HEK293T (cell line): ENCODE data around the gene LMCD1.

ENCODE experiments used
- CTCF ChIA-PET: fragments of 350-600 bp; formaldehyde crosslinking; extraction: SDS; loops from one replicate; lab custom pipeline; 2021; ENCODE audit warnings: antibody characterized with exemption, inconsistent platforms; lab: Yijun Ruan, JAX
- POLR2A ChIA-PET: fragments of 350-600 bp; formaldehyde crosslinking; extraction: SDS; loops from one replicate; lab custom pipeline; 2020; ENCODE audit warnings: antibody characterized with exemption, inconsistent platforms; lab: Yijun Ruan, JAX
- DNase-seq: peaks from one replicate; pipeline ENCODE4 v3.0.0; 2012; ENCODE audit warnings: mixed read lengths; ENCODE audit errors: extremely low spot score
- ARNT ChIP-seq: fragments of 450-650 bp; IDR thresholded peaks from 2 replicates; pipeline ENCODE4 v1.6.1; 2017; ENCODE audit warnings: mild to moderate bottlenecking
- BHLHE40 ChIP-seq: fragments of 450-650 bp; IDR thresholded peaks from 2 replicates; pipeline ENCODE4 v1.6.1; 2016; ENCODE audit warnings: mild to moderate bottlenecking, moderate library complexity, borderline replicate concordance
- CTBP1 ChIP-seq: fragments of 450-650 bp; IDR thresholded peaks from 2 replicates; pipeline ENCODE4 v1.6.1; 2016; ENCODE audit warnings: borderline replicate concordance
- ELF4 ChIP-seq: fragments of 450-650 bp; IDR thresholded peaks from 2 replicates; pipeline ENCODE4 v1.6.1; 2017; ENCODE audit warnings: antibody characterized with exemption
- FOXA1 ChIP-seq: fragments of 450-650 bp; IDR thresholded peaks from 2 replicates; pipeline ENCODE4 v1.6.1; 2016; ENCODE audit warnings: mild to moderate bottlenecking
- FOXK2 ChIP-seq: fragments of 450-650 bp; IDR thresholded peaks from 2 replicates; pipeline ENCODE4 v1.6.1; 2016; ENCODE audit warnings: mild to moderate bottlenecking
- FOXM1 ChIP-seq: fragments of 450-650 bp; IDR thresholded peaks from 2 replicates; pipeline ENCODE4 v1.6.1; 2017; ENCODE audit warnings: mild to moderate bottlenecking, borderline replicate concordance
- HDGF ChIP-seq: fragments of 450-650 bp; IDR thresholded peaks from 2 replicates; pipeline ENCODE4 v1.6.1; 2017; ENCODE audit warnings: antibody characterized with exemption, borderline replicate concordance
- L3MBTL2 ChIP-seq: fragments of 450-650 bp; conservative IDR thresholded peaks from 2 replicates; pipeline ENCODE4 v1.6.1; 2016; ENCODE audit warnings: mild to moderate bottlenecking
- LEF1 ChIP-seq: fragments of 450-650 bp; IDR thresholded peaks from 2 replicates; pipeline ENCODE4 v1.6.1; 2017; ENCODE audit warnings: mild to moderate bottlenecking, borderline replicate concordance
- NFRKB ChIP-seq: fragments of 450-650 bp; IDR thresholded peaks from 2 replicates; pipeline ENCODE4 v1.6.1; 2016; ENCODE audit warnings: mild to moderate bottlenecking, moderate library complexity
- SP1 ChIP-seq: fragments of 450-650 bp; IDR thresholded peaks from 2 replicates; pipeline ENCODE4 v1.6.1; 2017
- SUZ12 ChIP-seq: fragments of 450-650 bp; IDR thresholded peaks from 2 replicates; pipeline ENCODE4 v1.6.1; 2016; ENCODE audit warnings: mild to moderate bottlenecking
- TARDBP ChIP-seq: fragments of 450-650 bp; IDR thresholded peaks from 2 replicates; pipeline ENCODE4 v1.6.1; 2016
- ZNF384 ChIP-seq: fragments of 450-650 bp; IDR thresholded peaks from 2 replicates; pipeline ENCODE4 v1.6.1; 2016
- TF ChIP-seq, protein P1 (sequence below): fragments of 450-650 bp; IDR thresholded peaks from 2 replicates; pipeline ENCODE4 v1.6.1; 2016

LMCD1 gene

GRCh38 chr3:8558645-8559044 is 57.0 kb downstream of the LMCD1 start:
- ChIA-PET CTCF (no interaction called here), POLR2A (no interaction called here)
- no peak for DNase-seq
- TF ChIP-seq TARDBP (no peak), HDGF (no peak), FOXK2 (no peak), NFRKB (no peak), FOXM1 (no peak), SP1 (no peak), L3MBTL2 (no peak), SUZ12 (no peak), LEF1 (no peak), FOXA1 (no peak), ZNF384 (no peak)
- TF ChIP-seq, protein P1, sequence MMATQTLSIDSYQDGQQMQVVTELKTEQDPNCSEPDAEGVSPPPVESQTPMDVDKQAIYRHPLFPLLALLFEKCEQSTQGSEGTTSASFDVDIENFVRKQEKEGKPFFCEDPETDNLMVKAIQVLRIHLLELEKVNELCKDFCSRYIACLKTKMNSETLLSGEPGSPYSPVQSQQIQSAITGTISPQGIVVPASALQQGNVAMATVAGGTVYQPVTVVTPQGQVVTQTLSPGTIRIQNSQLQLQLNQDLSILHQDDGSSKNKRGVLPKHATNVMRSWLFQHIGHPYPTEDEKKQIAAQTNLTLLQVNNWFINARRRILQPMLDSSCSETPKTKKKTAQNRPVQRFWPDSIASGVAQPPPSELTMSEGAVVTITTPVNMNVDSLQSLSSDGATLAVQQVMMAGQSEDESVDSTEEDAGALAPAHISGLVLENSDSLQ: no peak

- ChIA-PET CTCF (no interaction called here), POLR2A (no interaction called here)
- TF ChIP-seq SUZ12: no peak
- TF ChIP-seq CTBP1: no peak
- TF ChIP-seq FOXK2: no peak
- TF ChIP-seq ELF4: no peak
- TF ChIP-seq ARNT: no peak
- TF ChIP-seq FOXM1: no peak
- TF ChIP-seq LEF1: no peak
- TF ChIP-seq NFRKB: no peak
- TF ChIP-seq BHLHE40: no peak
- TF ChIP-seq TARDBP: no peak
- TF ChIP-seq HDGF: no peak
- TF ChIP-seq SP1: no peak
Measured at GRCh38 chr3:8559351-8559750, 57.7 kb downstream of the LMCD1 start.

GRCh38 chr3:8560366-8561007 is 58.9 kb downstream of the LMCD1 start:
- ChIA-PET CTCF (no interaction called here), POLR2A (interaction anchor here (1.0 kb wide), 1 partner anchor 37 kb away, joined by 4 read pairs; no protein-coding TSS in a partner anchor)
- no peak for DNase-seq
- TF ChIP-seq SUZ12 (no peak), LEF1 (no peak), ELF4 (no peak), CTBP1 (no peak), BHLHE40 (no peak), TARDBP (no peak), ARNT (no peak), NFRKB (no peak), L3MBTL2 (no peak), ZNF384 (no peak), FOXK2 (no peak), SP1 (no peak), FOXA1 (no peak), FOXM1 (no peak), HDGF (no peak)
- TF ChIP-seq, protein P1: no peak

More at GRCh38 chr3:8559351-8559750, 57.7 kb downstream of the LMCD1 start:
- DNase-seq: no peak

DNA sequence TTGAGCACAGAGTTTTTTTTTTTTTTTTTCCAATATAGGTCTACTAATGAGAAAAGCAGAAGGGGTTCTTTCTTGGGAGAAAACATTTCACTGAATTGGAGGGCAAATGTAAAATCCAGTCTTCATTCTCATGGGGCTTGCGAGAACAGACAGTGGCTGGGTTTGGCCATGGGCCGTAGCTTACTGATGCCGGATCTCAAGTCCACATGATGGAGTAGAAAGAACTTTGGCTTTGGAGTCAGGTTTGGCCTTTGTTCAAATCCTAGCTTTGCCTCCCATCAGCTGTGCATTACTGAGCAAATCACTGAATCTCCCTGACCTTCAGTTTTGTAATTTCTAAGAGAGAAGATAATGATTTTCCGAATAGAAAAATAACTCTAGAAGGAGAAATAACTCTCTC is 59.7 kb downstream of the LMCD1 start:
- ChIA-PET CTCF (no interaction called here), POLR2A (interaction anchor here (1.0 kb wide), 1 partner anchor 36 kb away, joined by 4 read pairs; no protein-coding TSS in a partner anchor)
- DNase-seq: no peak
- no peak for TF ChIP-seq ELF4
- no peak for TF ChIP-seq LEF1
- no peak for TF ChIP-seq SP1
- TF ChIP-seq FOXK2: no peak
- no peak for TF ChIP-seq ARNT
- TF ChIP-seq L3MBTL2: no peak
- TF ChIP-seq, protein P1: no peak
- no peak for TF ChIP-seq NFRKB
- TF ChIP-seq ZNF384: no peak
- no peak for TF ChIP-seq TARDBP
- no peak for TF ChIP-seq FOXA1
- no peak for TF ChIP-seq SUZ12
- TF ChIP-seq HDGF: no peak
- no peak for TF ChIP-seq BHLHE40
- no peak for TF ChIP-seq CTBP1
- no peak for TF ChIP-seq FOXM1

DNA sequence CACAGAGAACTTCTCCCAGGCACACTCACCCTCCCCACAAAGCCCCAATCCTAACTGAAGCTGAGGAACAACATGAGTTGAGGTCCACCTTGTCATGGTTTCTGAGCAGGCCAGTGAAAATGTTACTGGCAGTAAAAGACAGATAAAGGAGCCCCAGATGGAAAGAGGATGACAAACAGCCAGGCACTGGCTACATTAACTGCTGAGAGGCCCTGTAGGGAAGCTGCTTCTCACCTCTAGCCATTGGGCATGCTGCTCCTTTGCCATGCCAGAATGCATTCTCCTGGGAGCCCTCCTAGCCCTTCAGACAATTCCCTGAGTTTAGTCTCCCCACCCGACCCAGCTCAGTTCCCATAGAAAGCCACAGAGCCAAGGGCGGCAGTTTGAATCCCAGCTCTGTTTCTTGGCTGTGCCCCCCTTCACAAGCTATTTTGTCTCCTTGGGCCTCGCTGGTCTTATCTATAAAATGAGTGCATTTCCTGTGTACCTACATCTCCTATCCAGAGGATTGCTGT is 60.5 kb downstream of the LMCD1 start:
- no peak for DNase-seq
- ChIA-PET POLR2A (no interaction called here), CTCF (no interaction called here)

More for the DNA sequence above, 60.5 kb downstream of the LMCD1 start:
- no peak for TF ChIP-seq FOXM1
- TF ChIP-seq, protein P1: no peak
- TF ChIP-seq BHLHE40: no peak
- TF ChIP-seq SP1: no peak
